Effector CD8-positive, alpha-beta T cell (primary cell): ENCODE measurements around the gene BCL7C.
"Not testable (repeated sequence)": the region's sequence is repeated elsewhere in the genome, so short reads cannot be mapped to it uniquely, and the experiment has no call there.

Experiments
- DNase-seq: peaks from one replicate; lab custom pipeline; 2025; lab: John Stamatoyannopoulos, UW
- total RNA-seq, 4 experiments: gene quantifications; one replicate each; lab custom pipeline; 2026; lab: John Stamatoyannopoulos, UW

BCL7C gene
- 31.9 to 53.5 (median 40.5) reads per million in 4 experiments for total RNA-seq

DNA sequence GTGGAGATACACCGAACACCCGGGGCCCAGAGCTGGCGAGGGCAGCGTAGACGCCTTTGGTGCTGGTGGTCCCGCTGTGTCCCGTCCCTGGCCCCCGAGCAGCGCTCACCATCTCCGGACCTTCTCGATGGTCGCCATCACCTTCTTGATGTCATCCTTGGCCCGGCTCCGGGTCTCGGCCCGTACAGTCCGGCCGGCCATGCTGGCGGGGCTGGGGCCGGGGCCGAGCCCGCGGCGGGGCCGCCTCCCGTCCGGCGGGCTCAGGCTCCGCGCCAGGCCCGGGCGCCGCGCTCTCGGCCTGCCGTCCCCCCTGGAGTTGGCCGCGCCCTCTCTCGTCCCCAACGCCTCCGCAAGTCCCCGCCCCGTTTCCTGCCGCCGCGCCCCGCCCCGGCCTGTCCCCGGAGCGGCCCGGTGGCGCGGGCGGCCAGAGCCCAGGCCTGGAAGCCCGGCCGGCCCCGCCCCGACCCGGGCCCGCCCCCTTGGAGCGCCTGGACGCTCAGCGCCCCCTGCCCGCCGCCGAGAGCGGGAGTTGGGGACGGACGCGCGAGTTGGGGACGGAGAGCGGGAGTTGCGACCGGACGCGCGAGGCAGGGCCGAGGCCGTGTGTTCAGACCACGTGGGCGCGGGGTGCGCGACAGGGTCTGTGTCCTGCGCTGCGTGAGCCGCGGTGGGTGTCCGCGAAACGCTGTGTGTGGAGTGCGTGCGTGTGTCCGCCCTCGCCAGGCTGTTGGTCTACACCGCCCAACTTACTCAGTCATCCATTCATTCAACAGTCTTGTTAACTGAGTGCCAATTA lies at the start of gene BCL7C:
TSS of gene BCL7C (minus strand) at position 334 of the 796 bp plus-strand sequence. CDS start at position 201, 133 bp downstream.
- DNase-seq, result peak; percentile 57

DNA sequence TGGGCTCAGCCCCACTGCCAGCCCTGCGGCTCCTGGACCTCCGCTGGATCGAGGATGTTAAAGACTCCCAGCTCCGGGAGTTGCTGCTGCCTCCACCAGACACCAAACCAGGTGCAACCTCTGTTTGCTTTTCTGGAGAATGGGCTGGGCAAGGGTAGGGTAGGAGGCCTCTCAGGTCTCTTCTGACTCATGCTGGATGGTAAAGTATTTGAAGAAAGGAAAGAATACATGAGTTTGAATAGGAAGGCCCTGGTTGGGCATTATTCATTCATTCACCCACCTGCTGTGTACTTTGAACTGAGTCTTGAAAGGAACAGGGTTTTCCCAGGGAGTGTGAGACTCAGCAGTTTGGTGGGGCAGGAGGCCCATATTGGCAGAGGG lies 48.5 kb upstream of the BCL7C start:
- no peak for DNase-seq

DNA sequence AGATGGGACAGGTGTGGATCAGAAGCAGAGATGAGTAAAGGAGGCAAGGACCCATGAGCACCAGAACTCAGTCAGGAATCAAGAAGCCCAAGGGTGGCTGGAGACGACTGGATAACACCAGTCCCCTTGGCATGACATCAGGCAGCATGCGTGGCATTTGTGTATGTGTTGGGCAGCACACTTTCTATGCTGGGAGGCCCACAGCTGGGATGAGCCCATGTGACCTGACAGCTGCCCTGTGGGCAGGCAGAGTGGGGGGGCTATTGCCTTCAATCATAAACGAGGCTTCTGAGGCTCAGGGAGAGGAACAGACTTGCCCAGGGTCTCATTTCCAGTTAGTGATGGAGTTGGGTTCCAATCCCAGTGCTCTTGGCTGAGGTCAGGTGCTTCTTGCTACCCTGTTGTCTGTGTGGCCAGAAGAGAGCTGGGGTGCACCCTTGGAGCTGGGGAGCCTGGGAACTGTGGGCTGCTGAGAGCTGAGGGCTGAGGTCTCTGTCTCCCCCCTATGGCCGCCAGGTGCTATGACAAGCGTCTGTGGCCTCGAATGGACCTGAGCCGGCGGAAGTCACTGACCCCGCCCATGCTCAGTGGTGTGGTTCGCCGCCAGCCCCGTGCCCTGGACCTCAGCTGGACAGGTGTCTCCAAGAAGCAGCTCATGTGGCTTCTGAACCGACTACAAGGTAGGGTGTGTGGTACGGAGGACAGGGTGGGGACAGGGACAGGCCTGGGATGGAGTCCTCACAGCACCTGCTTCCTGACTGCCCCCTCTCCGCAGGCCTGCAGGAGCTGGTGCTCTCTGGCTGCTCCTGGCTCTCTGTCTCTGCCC lies 47.9 kb upstream of the BCL7C start:
- peak; percentile 36 for DNase-seq

GRCh38 chr16:30939571-30939970 lies 45.7 kb upstream of the BCL7C start:
- DNase-seq, result not testable (repeated sequence)

- no peak for DNase-seq
These were observed 43.8 kb upstream of the BCL7C start for GRCh38 chr16:30937692-30938091.

DNA sequence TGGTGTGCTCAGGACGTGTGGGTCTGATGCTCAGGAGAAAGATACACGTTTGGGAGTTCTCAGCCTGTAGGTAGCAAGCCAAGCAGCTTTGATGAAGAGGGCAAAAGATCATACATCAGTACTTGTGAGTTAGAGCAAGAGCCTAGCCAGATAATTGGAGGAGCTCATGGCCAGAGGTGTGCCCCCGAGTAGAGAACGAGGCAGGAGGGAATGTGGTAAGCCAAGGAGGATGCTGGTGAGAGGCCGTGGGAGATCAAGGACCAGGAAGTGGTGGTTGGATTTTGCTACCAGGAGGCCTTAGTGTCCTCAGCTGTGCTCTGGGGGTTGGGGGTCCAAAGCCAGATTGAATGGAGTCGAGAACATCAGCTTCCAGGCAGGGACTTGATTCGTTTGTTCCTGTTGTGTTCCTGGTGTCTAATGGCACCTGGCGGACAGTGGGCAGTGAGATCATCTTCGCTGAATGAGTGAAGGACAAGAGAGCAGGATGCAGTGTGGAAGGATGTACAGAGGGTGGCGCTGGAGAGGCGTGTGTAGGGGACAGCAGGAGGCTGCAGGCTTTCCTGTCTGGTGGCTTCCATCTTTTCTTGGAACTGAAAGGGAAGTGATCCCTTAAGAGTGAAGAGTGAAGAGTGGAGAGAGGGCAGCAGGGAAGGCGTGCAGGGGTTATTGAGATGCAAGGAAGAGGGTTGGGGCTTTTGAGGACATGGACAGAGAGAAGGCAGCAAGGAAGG lies 41.1 kb upstream of the BCL7C start:
- DNase-seq, result no peak

GRCh38 chr16:30931068-30931650 lies 37.3 kb upstream of the BCL7C start:
- DNase-seq, result no peak

DNA sequence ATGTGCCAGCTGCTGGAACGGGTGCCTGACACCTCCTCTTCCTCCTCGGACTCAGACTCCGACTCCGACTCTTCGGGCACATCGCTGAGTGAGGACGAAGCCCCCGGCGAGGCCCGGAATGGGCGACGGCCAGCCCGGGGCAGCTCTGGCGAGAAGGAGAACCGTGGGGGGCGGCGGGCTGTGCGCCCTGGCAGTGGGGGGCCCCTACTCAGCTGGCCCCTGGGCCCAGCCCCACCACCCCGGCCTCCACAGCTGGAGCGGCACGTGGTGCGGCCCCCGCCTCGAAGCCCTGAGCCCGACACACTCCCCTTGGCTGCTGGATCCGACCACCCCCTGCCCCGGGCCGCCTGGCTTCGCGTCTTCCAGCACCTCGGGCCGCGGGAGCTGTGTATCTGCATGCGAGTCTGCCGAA lies 36.3 kb upstream of the BCL7C start:
- DNase-seq, result no peak

- no peak for DNase-seq
These were observed 35.3 kb upstream of the BCL7C start for GRCh38 chr16:30929167-30929566.

DNA sequence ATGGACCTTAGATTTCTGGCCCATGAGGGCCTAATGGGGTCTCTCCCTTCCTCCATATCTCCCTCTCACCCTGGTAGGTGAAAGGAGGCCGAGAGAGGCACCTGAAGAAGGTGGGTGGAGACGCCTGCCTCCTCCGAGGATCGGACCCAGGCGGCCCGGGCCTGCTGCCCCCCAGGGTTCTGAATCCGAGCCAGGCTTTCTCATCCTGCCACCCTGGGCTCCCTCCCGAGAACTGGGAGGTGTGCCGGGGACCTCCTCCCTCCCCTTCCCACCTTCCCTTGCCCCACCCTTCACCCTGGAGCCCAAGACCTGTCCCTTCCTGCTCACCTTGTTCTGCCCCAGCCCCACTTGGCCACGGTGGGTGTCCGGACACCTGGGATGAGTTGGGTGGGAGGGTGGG lies 34.5 kb upstream of the BCL7C start:
- no peak for DNase-seq

GRCh38 chr16:30927789-30928378 lies 34.0 kb upstream of the BCL7C start:
- DNase-seq, result no peak

GRCh38 chr16:30926937-30927788 lies 33.3 kb upstream of the BCL7C start:
- DNase-seq, result no peak

GRCh38 chr16:30925995-30926811 lies 32.3 kb upstream of the BCL7C start:
- no peak for DNase-seq

DNA sequence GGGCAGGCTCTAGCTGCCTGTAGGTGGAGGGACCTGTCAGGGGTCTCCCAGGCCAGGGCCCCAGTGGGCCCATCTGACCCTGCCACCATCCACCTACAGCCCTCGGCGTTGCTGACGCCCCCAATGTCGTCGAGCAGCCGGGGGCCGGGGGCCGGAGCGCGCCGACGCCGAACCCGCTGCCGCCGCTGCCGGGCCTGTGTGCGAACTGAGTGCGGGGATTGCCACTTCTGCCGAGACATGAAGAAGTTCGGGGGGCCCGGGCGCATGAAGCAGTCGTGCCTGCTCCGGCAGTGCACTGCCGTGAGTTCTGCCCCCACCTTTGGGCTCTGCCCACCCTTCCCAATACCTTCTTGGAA lies 31.7 kb upstream of the BCL7C start:
- no peak for DNase-seq

- no peak for DNase-seq
These were observed 31.2 kb upstream of the BCL7C start for GRCh38 chr16:30924913-30925631.

- no peak for DNase-seq
These were observed 30.4 kb upstream of the BCL7C start for GRCh38 chr16:30924076-30924912.

DNA sequence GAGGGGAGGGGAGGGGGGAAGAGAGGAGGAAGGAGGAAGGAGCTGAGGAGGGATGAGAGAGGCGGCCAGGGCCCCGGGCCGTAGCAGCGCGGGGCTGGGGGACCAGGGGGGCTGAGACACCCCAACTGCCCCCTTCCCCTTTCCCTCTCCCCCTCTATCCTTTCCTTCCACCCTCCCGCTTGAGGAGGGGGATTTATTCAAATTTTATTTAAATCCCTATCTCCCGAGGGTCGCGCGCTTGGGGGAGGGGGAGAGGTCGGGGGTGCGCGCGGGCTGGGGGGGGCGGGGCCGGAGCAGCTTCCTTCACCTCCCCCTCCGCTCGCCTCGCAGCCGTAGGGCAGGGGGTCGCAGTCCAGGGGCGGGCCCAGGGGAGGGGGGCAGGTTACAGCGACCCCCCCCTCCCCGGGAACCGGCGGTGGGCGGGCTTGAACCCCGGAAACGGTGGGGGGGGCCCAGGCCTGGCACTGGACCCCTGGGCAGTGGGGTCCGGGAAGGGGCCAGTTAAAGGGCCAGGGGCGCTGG lies 29.7 kb upstream of the BCL7C start, which contains the start of gene FBXL19:
TSS of gene FBXL19 (plus strand) at position 19 of the 522 bp plus-strand sequence. CDS start 2,183 bp downstream, outside the sequence.
- peak; percentile 25 for DNase-seq
